SU-DHL-6 (cell line): Measurements from ENCODE around the gene AGAP9.
"Not testable (repeated sequence)": the region's sequence is repeated elsewhere in the genome, so short reads cannot be mapped to it uniquely, and the experiment has no call there.

ENCODE experiments used
- H2AFZ ChIP-seq: fragments of 200-600 bp; sonication (generic); 2 replicates; pipeline ENCODE4 v1.6.1; 2014; ENCODE audit warnings: low read depth, mild to moderate bottlenecking, moderate library complexity, mixed read lengths, antibody characterized with exemption, low read length; ENCODE audit not compliant: severe bottlenecking
- H3F3A ChIP-seq: fragments of 200-600 bp; shearing (Covaris generic); 2 replicates; pipeline ENCODE4 v1.6.0; 2016; ENCODE audit warnings: antibody characterized with exemption, mild to moderate bottlenecking; ENCODE audit not compliant: insufficient read depth
- H3K27ac ChIP-seq: fragments of 200-600 bp; sonication (generic); 2 replicates; pipeline ENCODE4 v1.5.1; 2016; ENCODE audit warnings: low read depth, mild to moderate bottlenecking, low read length, moderate library complexity, mixed read lengths
- H3K27me3 ChIP-seq: fragments of 200-600 bp; sonication (generic), shearing (Covaris generic); 2 replicates; pipeline ENCODE4 v1.6.0; 2014; ENCODE audit warnings: mild to moderate bottlenecking, low read length
- H3K36me3 ChIP-seq: fragments of 200-600 bp; sonication (generic); 2 replicates; pipeline ENCODE4 v1.6.1; 2014; ENCODE audit warnings: mild to moderate bottlenecking, low read length, mixed read lengths
- H3K4me2 ChIP-seq: fragments of 300-600, 200-600 bp; shearing (Covaris generic), sonication (generic); 2 replicates; pipeline ENCODE4 v1.6.0; 2014; ENCODE audit warnings: low read length, low read depth, mild to moderate bottlenecking; ENCODE audit not compliant: poor library complexity, severe bottlenecking
- H3K4me3 ChIP-seq: fragments of 200-600 bp; sonication (generic); 2 replicates; pipeline ENCODE4 v1.5.1; 2014; ENCODE audit warnings: antibody characterized with exemption, low read length, mild to moderate bottlenecking, mixed read lengths; ENCODE audit not compliant: insufficient read depth, poor library complexity, severe bottlenecking
- H3K79me2 ChIP-seq: fragments of 200-600 bp; sonication (generic); 2 replicates; pipeline ENCODE4 v1.6.1; 2014; ENCODE audit warnings: mild to moderate bottlenecking, low read length, moderate library complexity; ENCODE audit not compliant: insufficient read depth
- H3K9ac ChIP-seq: fragments of 200-600 bp; sonication (generic); 2 replicates; pipeline ENCODE4 v1.7.0; 2014; ENCODE audit warnings: mild to moderate bottlenecking, low read length
- H3K9me2 ChIP-seq: fragments of 200-600 bp; sonication (generic); replicated peaks from 2 replicates; pipeline ENCODE4 v1.6.1; 2014; ENCODE audit warnings: low read length; ENCODE audit not compliant: insufficient read depth
- H3K9me3 ChIP-seq: fragments of 200-600 bp; sonication (generic); 2 replicates; pipeline ENCODE4 v1.6.1; 2014; ENCODE audit warnings: low read length, mixed read lengths; ENCODE audit not compliant: insufficient read depth
- H4K20me1 ChIP-seq: fragments of 200-600 bp; sonication (generic); 2 replicates; pipeline ENCODE4 v1.6.1; 2014; ENCODE audit warnings: low read depth, mild to moderate bottlenecking, antibody characterized with exemption, low read length, moderate library complexity, mixed read lengths

AGAP9 gene

DNA sequence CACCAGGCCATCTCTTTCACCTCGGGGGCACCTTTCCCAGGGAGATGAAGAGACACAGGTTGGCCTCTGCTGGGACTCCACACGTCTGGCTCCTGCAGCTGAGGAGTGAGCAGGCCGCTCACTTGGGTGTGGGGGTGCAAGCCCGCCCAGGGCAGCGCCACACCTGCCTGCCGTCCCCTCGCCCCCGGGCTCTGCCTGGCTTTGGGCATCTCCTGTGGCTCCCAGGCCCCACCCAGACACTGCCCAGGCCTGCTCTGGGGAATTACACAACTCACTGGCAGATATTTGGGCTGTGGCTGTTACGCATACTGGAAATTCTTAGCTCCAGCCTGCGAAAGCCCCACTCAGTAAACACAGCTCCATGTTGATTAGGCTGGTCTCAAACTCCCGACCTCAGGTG, 39.5 kb downstream of the AGAP9 start, which contains the start of gene ANXA8:
TSS of gene ANXA8 (minus strand) at position 193 of the 400 bp plus-strand sequence. CDS start at position 11, 182 bp downstream.
- H3K4me2 ChIP-seq, H2AFZ ChIP-seq, H3F3A ChIP-seq, H4K20me1 ChIP-seq, H3K4me3 ChIP-seq, H3K79me2 ChIP-seq, H3K27me3 ChIP-seq, H3K9me3 ChIP-seq, H3K36me3 ChIP-seq, H3K9me2 ChIP-seq, H3K27ac ChIP-seq, H3K9ac ChIP-seq: not testable (repeated sequence)

DNA sequence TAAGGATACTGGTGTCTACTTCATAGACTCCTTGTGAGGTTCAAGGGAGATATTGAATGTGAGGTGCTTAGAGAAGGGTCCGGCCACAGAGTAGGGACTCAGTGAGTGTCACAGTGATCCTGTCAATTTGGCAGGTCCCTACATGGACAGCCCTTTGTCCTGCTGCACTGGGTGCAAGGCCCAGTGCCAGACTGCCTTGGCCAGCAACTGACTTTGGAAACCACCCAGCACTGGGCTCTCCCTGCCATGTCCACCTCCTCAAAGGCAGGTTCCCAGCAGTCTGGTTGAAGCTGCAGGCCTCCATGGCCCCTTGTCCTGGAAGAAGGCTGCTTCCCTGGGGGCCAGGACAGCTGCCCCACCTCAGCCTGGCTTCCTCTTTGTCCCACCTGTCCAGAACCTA, 41.1 kb downstream of the AGAP9 start:
- H3K27ac ChIP-seq, H3K27me3 ChIP-seq, H3K9ac ChIP-seq, H3K4me2 ChIP-seq, H3K9me2 ChIP-seq, H3K79me2 ChIP-seq, H4K20me1 ChIP-seq, H3K9me3 ChIP-seq, H3F3A ChIP-seq, H2AFZ ChIP-seq, H3K4me3 ChIP-seq, H3K36me3 ChIP-seq: not testable (repeated sequence)

DNA sequence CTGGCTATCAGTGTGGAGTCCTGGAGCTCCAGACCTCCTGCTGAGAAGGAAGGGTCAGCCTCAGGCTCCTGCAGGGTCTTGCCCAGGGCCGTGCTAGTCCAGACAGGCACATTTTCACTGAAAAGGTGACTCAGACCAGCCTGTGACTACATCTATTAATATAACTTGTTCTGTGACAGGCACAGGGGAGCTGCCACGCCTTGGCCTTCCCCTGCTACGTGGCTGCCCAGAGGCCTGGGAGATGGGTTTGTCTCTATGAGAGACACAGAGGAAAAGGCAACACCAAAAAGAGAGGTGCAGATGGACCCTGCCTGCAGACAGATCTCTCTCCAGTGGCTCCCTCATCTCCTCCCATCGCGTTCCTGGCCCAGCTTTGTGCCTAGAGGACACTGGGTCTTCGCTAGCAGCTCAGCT, 41.7 kb downstream of the AGAP9 start:
- not testable (repeated sequence) for H3K27ac ChIP-seq, H3K36me3 ChIP-seq, H2AFZ ChIP-seq, H3K4me2 ChIP-seq, H3K4me3 ChIP-seq, H3K9ac ChIP-seq, H3K79me2 ChIP-seq, H3K9me2 ChIP-seq, H3K27me3 ChIP-seq, H4K20me1 ChIP-seq, H3F3A ChIP-seq, H3K9me3 ChIP-seq

DNA sequence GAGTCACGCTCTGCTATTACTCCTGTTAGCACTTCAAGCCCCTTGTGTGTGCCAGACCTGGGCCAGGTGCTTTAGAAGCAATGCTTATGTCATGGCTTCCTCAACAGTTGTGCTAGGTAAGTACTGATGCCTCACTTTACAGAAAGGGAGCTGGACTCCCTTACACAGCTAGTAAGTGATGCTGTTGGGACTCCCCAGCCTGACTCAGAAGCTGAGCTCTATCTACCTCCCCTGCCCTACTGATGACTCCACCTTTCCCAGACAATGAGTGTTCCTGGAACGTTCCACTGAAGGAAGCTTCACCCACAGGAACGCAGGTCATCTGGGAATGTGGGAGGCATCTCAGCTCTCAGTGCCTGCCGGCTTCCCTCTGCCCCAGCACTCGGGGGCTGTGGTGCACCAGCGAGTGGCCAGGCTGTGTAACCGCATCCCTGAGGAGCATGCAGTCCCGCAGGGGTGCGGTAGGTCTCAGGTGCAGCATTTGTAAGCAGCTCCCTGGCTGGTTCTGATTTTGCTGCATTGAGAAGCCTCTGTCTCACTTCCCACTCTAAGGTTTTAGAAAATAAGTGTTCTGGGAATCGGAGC, 42.2 kb downstream of the AGAP9 start:
- not testable (repeated sequence) for H3K4me2 ChIP-seq, H3K9ac ChIP-seq, H3K36me3 ChIP-seq, H2AFZ ChIP-seq, H4K20me1 ChIP-seq, H3K79me2 ChIP-seq, H3K9me3 ChIP-seq, H3K27me3 ChIP-seq, H3F3A ChIP-seq, H3K27ac ChIP-seq, H3K9me2 ChIP-seq, H3K4me3 ChIP-seq

DNA sequence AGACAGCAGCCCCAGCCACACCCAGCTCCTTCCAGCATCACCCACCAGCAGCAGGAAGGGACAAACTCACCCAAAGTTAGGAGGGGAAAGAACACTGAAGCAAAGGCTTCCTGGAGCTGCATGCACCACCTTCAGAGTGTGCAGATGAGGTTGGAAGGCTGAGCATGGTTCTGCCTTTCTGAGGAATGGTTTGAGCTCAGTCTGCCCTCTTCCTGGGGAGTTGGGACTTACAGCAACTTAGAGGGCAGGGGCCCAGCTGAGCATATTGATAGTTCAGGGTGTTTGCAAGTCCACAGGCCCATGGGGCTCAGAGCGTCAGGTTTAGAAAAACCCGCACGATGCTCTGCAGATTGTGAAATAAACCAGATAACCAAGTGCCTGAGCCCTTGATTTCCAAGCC, 43.3 kb downstream of the AGAP9 start:
- H3K4me2 ChIP-seq, H3K79me2 ChIP-seq, H3K4me3 ChIP-seq, H3F3A ChIP-seq, H3K27ac ChIP-seq, H3K27me3 ChIP-seq, H2AFZ ChIP-seq, H3K9me2 ChIP-seq, H3K9ac ChIP-seq, H4K20me1 ChIP-seq, H3K9me3 ChIP-seq, H3K36me3 ChIP-seq: not testable (repeated sequence)

DNA sequence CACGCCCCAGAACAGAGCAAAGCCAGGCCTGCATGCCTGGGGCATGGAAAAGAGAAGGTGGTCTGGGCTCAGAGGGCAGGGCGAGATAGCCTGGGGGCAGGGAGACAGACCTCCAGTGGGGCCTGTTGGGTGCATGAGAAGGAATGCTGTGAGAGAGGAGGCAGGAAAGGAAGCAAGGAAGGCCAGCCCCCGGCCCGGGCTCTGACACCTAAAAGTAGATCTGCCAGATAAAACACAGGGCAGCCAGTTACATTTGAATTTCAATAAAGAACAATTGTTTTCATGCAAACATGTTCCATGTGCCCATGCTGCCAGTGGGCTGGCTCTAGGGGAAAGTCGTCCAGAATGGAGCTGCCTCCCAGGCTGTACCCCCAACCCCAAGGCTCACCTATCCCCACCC, 45.3 kb downstream of the AGAP9 start:
- H3K4me3 ChIP-seq, H3F3A ChIP-seq, H3K27me3 ChIP-seq, H4K20me1 ChIP-seq, H3K36me3 ChIP-seq, H3K27ac ChIP-seq, H2AFZ ChIP-seq, H3K9ac ChIP-seq, H3K79me2 ChIP-seq, H3K4me2 ChIP-seq, H3K9me3 ChIP-seq, H3K9me2 ChIP-seq: not testable (repeated sequence)

DNA sequence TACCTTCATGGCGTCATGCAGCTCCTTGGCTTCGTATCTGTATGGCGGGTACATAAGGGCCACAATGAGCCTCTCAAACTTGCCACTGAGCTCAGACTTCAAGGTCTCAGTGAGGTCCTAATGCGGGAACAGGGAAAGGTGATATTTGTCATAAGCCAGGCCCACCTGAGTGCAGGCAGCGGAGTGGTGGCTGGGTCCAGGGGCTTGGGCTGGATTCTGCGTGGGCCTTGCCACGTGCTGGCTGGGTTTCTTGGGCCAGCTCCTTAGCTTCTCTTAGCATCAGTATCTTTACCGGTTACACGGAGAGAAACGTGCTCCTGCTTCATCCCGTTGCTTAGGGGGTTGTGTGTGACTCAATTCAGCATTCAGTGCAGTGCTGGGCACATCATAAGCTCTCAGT, 46.4 kb downstream of the AGAP9 start:
- H3F3A ChIP-seq, H3K27me3 ChIP-seq, H3K9me2 ChIP-seq, H2AFZ ChIP-seq, H3K4me2 ChIP-seq, H3K27ac ChIP-seq, H3K79me2 ChIP-seq, H3K9me3 ChIP-seq, H3K36me3 ChIP-seq, H3K9ac ChIP-seq, H3K4me3 ChIP-seq, H4K20me1 ChIP-seq: not testable (repeated sequence)

DNA sequence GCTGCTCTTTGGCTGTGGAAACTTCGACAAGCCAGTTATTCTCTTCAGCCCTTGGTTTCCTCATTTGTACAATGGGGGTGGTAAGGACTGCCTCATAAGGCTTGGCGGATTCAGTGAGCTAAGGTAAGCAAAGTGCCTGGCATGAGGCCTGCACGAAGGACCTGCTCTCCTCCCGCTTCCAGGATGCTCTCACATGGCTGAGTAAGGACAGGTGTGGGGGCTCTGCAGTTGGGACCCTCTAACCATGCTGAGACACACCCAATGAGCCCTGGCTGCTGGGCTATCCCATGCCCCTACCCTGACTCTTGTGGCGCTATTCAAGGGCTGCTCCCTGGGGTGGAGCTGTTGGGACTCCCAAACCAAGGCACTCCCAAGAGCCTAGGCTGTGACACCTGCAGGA, 48.3 kb downstream of the AGAP9 start:
- H3K27me3 ChIP-seq, H4K20me1 ChIP-seq, H3K9me3 ChIP-seq, H3K36me3 ChIP-seq, H3K4me3 ChIP-seq, H2AFZ ChIP-seq, H3K27ac ChIP-seq, H3K4me2 ChIP-seq, H3K79me2 ChIP-seq, H3K9ac ChIP-seq, H3K9me2 ChIP-seq, H3F3A ChIP-seq: not testable (repeated sequence)
